Measurements from ENCODE around the gene CMTM1.
"Not testable (repeated sequence)": the region's sequence is repeated elsewhere in the genome, so short reads cannot be mapped to it uniquely, and the experiment has no call there.

The CMTM1 gene

DNA sequence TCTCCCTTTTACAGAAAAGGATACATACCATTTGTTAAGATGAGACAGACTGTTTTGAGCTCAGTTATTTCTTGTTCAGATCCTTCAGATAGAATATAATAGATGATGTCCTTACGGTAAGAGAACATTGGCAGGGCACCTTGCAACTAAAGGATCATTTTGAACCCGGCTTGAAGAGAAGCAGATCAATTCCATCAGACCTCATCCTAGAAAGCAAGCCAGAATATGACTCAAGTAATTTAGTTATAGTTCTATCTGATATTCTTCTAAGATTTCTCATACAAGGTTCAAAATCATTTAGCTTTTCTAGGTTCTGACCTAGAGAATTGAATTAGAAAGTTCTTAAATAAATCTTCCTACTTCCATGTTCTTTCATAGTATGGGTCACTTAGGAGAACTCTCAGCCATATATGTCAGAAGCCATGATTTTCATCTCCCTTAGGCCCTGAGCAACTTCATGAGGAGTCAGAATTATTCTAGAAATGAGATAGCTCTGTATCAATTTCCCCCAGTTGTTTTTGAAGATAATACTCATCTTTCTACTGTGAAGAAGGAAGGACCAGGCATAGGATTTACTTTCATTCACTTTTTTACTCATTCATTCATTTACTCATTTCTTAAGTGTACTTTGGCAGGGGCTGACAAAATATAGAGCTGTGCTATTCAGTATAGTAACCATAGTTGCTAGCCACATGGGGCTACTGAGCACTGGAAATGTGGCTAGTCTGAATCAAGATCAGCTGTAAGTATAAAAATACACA lies 2.5 kb upstream of the CMTM1 start:
- no peak for DNase-seq

DNA sequence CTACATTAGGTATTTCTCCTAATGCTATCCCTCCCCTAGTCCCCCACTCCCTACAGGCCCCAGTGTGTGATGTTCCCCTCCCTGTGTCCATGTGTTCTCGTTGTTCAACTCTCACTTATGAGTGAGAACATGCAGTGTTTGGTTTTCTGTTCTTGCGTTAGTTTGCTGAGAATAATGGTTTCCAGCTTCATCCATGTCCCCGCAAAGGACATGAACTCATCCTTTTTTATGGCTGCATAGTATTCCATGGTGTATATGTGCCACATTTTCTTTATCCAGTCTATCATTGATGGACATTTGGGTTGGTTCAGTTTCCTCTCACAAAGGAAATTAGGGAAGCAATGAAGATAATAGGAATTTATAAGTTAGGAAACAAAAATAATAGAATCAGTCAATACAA lies 1.0 kb downstream of the CMTM1 start:
- not testable (repeated sequence) for DNase-seq

DNA sequence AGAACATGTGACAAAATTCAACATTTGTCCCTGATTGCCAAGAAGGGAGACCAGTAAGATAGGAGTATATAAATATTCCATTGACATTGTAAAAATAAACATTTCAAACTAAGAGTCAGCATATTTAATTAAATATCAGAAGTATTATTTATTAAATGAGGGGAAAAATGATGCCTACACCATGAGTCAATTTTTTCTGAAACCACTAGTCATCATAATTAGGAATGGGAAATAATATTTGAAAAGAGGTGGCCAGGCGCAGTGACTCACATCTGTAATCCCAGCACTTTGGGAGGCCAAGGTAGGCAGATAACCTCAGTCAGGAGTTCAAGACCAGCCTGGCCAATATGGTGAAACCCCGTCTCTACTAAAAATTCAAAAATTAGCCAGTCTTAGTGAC lies 2.1 kb downstream of the CMTM1 start:
- no peak for DNase-seq

DNA sequence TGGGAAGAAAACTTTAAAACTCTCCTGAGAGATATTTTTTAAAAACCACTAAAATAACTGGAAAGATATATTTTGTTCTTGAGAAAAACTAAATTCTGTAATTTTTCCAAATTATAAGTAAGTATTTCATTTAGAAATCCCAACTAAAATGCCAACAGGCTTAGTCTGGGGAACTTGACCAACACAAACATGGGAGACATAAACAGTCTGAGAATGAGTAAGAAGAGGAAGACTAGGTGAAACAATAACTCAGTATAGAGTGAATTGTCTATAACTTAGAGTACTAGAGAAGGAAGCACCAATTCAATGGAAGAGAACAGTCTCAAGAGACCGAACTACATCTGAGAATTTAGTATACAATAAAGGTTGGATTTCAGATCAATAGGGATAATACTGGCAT lies 2.9 kb downstream of the CMTM1 start:
- no peak for DNase-seq

GRCh38 chr16:66569827-66570405 lies 3.7 kb downstream of the CMTM1 start:
- no peak for DNase-seq

DNA sequence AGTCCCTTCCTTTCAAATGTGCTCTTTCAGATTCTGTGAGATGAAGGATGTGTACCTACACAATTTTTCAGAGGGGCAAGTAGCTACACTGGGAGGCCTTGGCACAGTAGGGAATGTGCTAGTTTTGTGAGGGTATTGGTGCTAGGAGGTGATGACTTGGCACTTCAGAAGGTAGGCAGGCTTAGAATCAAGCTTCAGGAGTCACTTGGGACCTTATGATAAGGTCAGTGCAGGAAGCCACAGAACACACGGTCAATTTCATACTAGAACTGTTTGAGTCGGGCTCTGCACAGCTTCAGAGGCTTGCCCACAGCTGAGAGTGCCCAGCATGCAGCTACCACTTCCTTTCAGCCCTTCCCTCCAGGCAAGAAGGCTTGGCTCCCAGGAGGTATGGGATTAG lies 6.1 kb downstream of the CMTM1 start:
- DNase-seq, result no peak

- DNase-seq, result no peak
These were observed 7.8 kb downstream of the CMTM1 start for GRCh38 chr16:66574081-66574480.

DNA sequence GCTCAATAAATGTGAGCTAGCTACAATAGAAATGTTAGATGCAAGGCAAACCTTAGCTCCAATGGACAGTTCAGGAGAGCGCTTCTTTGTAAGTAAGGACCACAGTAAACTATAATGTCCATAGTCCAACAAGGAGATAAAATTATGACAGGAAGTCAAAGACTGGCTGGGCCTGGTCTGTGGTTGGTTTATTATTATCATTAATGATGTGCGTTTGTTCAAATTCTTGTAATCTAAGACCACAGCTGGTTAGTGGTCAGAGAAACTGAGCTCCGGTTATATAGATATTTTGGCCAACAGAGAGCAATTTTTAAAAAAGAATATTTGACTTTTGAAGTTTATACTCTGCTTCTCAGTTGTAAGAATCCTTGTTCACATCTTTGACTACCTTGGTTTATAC lies 8.3 kb downstream of the CMTM1 start:
- DNase-seq, result no peak

DNA sequence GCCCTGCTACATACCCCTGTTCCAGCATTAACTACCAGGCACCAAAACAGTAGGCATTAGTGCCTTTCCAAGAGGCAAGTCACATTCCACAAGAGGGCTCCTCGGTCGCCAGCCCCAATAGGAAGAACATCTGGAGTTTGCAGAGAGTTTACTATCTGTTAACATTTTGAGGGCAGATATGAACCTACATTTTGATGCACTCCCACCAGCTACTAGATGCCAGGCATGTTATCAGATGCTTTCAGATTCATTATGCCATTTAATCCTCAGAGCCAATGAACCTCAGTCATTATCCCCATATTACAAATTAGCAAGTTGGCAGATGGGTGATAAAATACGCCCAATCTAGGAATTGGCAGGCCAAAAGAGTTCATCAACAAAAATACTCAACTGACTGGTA lies 8.8 kb downstream of the CMTM1 start:
- no peak for DNase-seq

GRCh38 chr16:66576296-66576695 lies 10.1 kb downstream of the CMTM1 start:
- DNase-seq, result no peak

DNA sequence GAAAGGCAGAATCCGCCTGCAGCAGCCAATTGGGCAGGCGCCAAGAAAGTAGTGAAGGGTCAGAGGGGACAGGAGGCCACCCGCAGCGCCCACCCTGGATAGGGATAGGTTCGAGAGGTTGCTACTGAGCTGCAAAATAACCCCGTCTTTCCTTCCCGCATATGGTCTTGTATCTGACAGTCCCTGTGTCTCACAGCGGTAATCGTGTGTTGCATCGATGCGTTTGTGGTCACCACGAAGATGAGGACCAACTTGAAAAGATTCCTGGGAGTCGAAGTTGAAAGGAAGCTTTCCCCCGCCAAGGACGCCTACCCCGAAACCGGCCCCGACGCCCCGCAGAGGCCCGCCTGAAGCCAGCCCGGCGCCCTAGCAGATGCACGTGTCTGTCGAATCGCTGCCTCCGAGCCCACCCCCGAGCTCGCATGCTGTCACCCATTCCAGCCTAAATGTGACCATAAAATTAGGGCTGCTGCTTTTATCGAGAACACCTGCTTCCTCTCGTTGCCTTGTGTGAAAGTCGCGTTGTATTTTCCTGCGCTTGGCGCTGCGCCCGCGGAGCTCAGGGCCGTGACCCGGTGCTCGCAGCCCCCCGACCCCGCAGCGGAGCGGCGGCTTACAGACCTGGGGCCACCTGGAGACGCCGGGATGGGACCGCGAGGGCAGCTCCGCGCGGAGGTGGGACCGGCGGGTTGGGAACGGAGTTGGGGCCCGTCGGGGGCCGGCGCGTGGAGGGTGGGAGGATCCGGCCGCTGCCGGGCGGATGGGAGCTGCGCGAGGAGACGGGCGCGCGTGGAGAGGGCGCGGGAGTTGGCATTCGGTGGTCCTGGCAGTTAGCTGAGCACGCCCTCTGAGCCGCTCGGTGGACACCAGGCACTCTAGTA lies 12.7 kb downstream of the CMTM1 start, which contains the start of gene CMTM2:
Gene CMTM2 (plus strand): TSS at position 813 of the 881 bp plus-strand sequence. CDS start 145 bp downstream, outside the sequence.
- no peak for DNase-seq

GRCh38 chr16:66580605-66581209 lies 14.5 kb downstream of the CMTM1 start:
- DNase-seq, result no peak

DNA sequence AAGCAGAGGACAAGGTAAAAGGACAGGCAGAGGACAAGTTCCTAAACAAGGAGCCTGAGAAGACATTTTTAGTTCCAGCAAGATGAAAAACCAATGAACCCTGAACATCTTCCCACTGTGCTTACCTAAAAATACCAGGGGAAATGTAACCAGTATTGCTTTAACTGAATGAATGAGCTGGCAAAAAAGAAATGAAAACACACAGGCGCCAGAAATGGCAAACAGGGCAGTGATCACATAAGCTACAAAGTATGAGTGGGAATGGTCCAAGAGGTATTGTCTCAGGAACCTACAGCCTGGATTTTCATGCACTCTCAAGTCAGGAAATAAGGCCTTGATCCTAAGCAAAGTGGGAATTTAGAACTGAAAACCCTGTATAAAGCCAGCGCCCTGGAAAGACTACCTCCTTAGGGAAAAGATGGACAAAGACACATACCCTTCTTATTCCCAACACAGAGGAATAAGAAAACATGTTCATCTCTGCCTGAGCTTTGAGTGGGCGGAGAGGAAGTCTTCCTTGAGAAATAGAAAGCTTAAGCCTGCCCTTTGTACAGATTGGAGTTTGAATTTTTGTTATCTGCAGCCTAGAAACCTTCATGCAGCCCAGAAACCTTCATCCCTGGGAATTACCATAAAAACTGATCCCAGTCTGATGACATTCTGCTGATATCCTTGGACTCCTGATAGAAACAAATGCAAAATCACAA lies 15.2 kb downstream of the CMTM1 start:
- DNase-seq, result no peak

- no peak for DNase-seq
These were observed 19.4 kb downstream of the CMTM1 start for GRCh38 chr16:66585481-66586239.

GRCh38 chr16:66587881-66588600 lies 21.8 kb downstream of the CMTM1 start:
- DNase-seq, result no peak

DNA sequence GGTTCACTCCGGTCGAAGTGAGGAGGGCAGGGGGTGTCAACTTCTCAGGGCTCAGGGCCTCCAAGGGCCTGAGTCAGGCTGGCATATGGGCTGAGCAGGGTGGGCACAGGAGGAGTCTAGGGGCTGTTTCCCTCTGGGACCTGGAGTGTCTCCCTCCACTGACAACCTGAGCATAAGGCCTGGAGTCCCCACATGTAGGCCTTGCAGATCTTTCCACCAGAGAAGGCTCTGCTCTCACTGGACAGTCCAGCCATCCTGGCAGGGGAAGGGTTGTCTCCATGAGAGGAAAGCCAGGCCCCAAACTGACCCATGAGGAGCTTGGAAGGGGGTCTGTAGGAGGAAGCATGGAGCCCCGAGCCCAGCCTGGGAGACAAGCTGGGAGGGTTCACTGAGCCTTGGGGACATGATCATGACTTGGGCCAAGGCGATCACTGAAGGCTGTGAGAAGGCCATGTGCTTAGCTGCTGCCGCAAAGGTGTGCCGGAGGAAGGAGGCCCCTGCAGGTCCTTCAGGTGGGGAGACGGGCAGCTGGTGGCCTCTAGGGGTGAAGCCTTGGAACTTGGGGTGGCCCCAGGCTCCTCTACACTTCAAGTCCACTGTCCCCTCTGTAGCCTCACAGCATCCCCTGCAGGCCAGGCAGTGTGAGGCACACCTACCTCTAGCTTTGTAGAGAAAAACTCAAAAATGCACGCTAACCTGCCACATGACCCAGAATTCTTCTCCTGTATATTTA lies 22.9 kb downstream of the CMTM1 start:
- DNase-seq, result no peak

DNA sequence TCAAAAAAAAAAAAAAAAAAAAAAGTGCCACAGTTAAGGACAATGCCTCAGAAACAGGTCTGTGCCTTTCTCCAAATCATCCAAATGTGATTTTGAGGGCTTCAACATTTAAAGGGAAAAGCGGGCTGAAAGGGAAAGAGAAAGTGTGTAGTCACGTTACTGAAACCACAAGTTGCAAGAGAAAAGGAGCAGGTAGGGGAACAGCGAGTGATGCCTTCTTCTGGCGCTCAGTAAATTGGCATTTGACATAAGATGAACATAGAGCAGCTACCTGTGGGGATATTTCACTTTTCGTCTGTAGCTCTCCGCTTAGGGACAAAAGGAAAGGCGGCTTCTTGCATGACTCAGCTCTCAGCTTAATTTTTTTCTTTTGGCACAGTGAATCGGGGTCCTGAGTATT lies 24.1 kb downstream of the CMTM1 start:
- DNase-seq, result no peak

DNA sequence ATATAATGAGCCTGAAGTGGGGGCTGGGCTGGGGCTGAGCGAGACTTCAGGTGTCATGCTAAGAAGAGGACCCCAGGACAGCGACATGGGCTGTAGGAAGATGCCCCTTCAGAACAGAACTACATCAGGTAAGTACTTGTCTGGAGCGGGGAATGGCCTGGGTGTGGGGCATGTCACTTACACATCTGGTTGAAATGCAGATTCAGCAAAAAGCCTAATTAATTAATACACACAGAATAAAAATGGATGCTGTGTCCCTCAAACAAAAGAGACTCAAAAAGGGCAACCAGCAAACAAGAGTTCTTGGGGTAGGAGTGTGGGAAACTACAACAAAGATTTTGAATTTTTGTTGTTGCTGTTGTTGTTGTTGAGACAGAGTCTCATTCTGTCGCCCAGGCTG lies 24.8 kb downstream of the CMTM1 start:
- no peak for DNase-seq

- DNase-seq, result no peak
These were observed 26.0 kb downstream of the CMTM1 start for GRCh38 chr16:66592241-66592640.

GRCh38 chr16:66592814-66593213 lies 26.6 kb downstream of the CMTM1 start:
- no peak for DNase-seq
